Small intestine (tissue), 7 donors: ENCODE results near the gene NHLRC2. TPM values are rescaled to one million over a fixed set of nuclear protein-coding genes. Genes with fewer than 3 reads are reported as not detected.
"Not testable (repeated sequence)": the region's sequence is repeated elsewhere in the genome, so short reads cannot be mapped to it uniquely, and the experiment has no call there.

Experiments used
- DNase-seq, 2 donors: peaks; one replicate each; pipeline versions ENCODE4 v3.0.0 to v3.0.0-alpha.2; 2013
- FAIRE-seq: peaks from 2 replicates; lab custom pipeline; 2012; peaks lifted over from hg19 to GRCh38; lab: Jason Lieb, UNC
- H3K27ac ChIP-seq, 3 donors: one replicate each; pipeline ENCODE4 v1.5.1; 2013; ENCODE audit warnings: low read length in 2 of 3, mild to moderate bottlenecking in 2 of 3, control low read depth in 1 of 3, inconsistent platforms in 1 of 3, low read depth in 1 of 3, moderate library complexity in 1 of 3
- H3K27me3 ChIP-seq, 3 donors: one replicate each; pipeline ENCODE4 v1.6.1; 2013; ENCODE audit warnings: low read length in 3 of 3, inconsistent platforms in 1 of 3; ENCODE audit not compliant: control insufficient read depth in 3 of 3, insufficient read depth in 3 of 3
- H3K36me3 ChIP-seq, 3 donors: one replicate each; pipeline ENCODE4 v1.6.1; 2013; ENCODE audit warnings: low read length in 3 of 3, inconsistent platforms in 1 of 3, low read depth in 1 of 3, mild to moderate bottlenecking in 1 of 3, moderate library complexity in 1 of 3; ENCODE audit not compliant: control insufficient read depth in 3 of 3, insufficient read depth in 2 of 3
- H3K4me1 ChIP-seq, 3 donors: one replicate each; pipeline ENCODE4 v1.6.1; 2013; ENCODE audit warnings: low read length in 2 of 3, inconsistent platforms in 1 of 3, low read depth in 1 of 3, mild to moderate bottlenecking in 1 of 3, moderate library complexity in 1 of 3; ENCODE audit not compliant: control insufficient read depth in 3 of 3, insufficient read depth in 2 of 3
- H3K4me3 ChIP-seq, 3 donors: one replicate each; pipeline ENCODE4 v1.5.1; 2013; ENCODE audit warnings: low read length in 3 of 3, control low read depth in 1 of 3, inconsistent platforms in 1 of 3, low read depth in 1 of 3, mild to moderate bottlenecking in 1 of 3, moderate library complexity in 1 of 3
- H3K9me3 ChIP-seq, 2 donors: one replicate each; pipeline ENCODE4 v1.6.1; 2013; ENCODE audit warnings: low read depth in 1 of 2, low read length in 1 of 2; ENCODE audit not compliant: control insufficient read depth in 2 of 2, insufficient read depth in 1 of 2
- WGBS, 3 donors: extraction: QIAGEN DNeasy Blood & Tissue Kit; methylation state at CpG; one replicate each; pipeline ENCODE4 v1.1.7; 2013; 5-methylcytosine and 5-hydroxymethylcytosine counted together
- polyA plus RNA-seq, 4 donors: library from polyadenylated mRNA; stranded (reverse) in 3 of 4; unstranded in 1 of 4; fragments of 200-250 nt in 3 of 4; fragments of 120-200 nt in 1 of 4; gene quantifications; one replicate each; pipeline versions ENCODE4 v1.2.1 to v1.2.3, GENCODE V29; 2013
- donor health status: healthy with polysubstance abuse.
- donor health status: control.
- donor health status: control.
- donor health status: Bipolar disorder and iron deficiency.
- donor health status: healthy.

NHLRC2 gene
- polyA plus RNA-seq, 4 donors, result 4.1 to 18.3 (median 6.7) TPM

- WGBS, 3 donors, result 41 to 89% (median 61%) methylated on average over 4 of the region's 4 CpGs
- Histone ChIP-seq H3K4me1 (no peaks in the 10 kb centered on the region), H3K27ac (no peak overlapping the region), H3K9me3 (peaks cover 0 to 3% of the 10 kb centered on the region in 2 donors), H3K27me3 (no peaks in the 10 kb centered on the region), H3K36me3 (no peaks in the 10 kb centered on the region), H3K4me3 (no peak overlapping the region)
- FAIRE-seq (no peak), DNase-seq (no peak)
Measured at GRCh38 chr10:113823389-113823788, 31.1 kb upstream of the NHLRC2 start.

GRCh38 chr10:113825791-113826190 lies 28.7 kb upstream of the NHLRC2 start:
- no peak for DNase-seq
- Histone ChIP-seq H3K27me3 (no peaks in the 10 kb centered on the region), H3K4me3 (no peak overlapping the region), H3K27ac (no peak overlapping the region), H3K9me3 (no peaks in the 10 kb centered on the region), H3K36me3 (no peaks in the 10 kb centered on the region), H3K4me1 (no peaks in the 10 kb centered on the region)
- no peak for FAIRE-seq
- 55 to 76% (median 74%) methylated on average over 2 of the region's 2 CpGs for WGBS, 3 donors

- not testable (repeated sequence) for H3K27me3 ChIP-seq, H3K27ac ChIP-seq, H3K4me1 ChIP-seq, FAIRE-seq, DNase-seq, H3K36me3 ChIP-seq, H3K9me3 ChIP-seq, H3K4me3 ChIP-seq
- 89 to 95% (median 94%) methylated on average over 10 of the region's 10 CpGs for WGBS, 3 donors
Measured at GRCh38 chr10:113828567-113828966, 25.9 kb upstream of the NHLRC2 start.

GRCh38 chr10:113842171-113842570 lies 12.3 kb upstream of the NHLRC2 start:
- no peaks in the 10 kb centered on the region for H3K4me1 ChIP-seq
- no peak for DNase-seq
- H3K27me3 ChIP-seq, result no peaks in the 10 kb centered on the region
- 59 to 79% (median 78%) methylated on average over 1 of the region's 1 CpG for WGBS, 3 donors
- FAIRE-seq, result peak; percentile 53
- peaks cover 0 to 4% (median 0%) of the 10 kb centered on the region in 3 donors for H3K36me3 ChIP-seq
- no peak overlapping the region for H3K4me3 ChIP-seq
- H3K9me3 ChIP-seq, result no peaks in the 10 kb centered on the region
- no peak overlapping the region for H3K27ac ChIP-seq

GRCh38 chr10:113843972-113844485 lies 10.4 kb upstream of the NHLRC2 start:
- no peaks in the 10 kb centered on the region for H3K4me1 ChIP-seq
- WGBS, 3 donors, result 50 to 71% (median 64%) methylated on average over 6 of the region's 6 CpGs
- FAIRE-seq (no peak), DNase-seq (no peak)
- H3K27ac ChIP-seq, result no peak overlapping the region
- H3K27me3 ChIP-seq, result no peaks in the 10 kb centered on the region
- H3K36me3 ChIP-seq, result peaks cover 0 to 4% (median 0%) of the 10 kb centered on the region in 3 donors
- H3K9me3 ChIP-seq, result no peaks in the 10 kb centered on the region
- no peak overlapping the region for H3K4me3 ChIP-seq

GRCh38 chr10:113846036-113846435 lies 8.4 kb upstream of the NHLRC2 start:
- 92 to 93% (median 93%) methylated on average over 2 of the region's 2 CpGs for WGBS, 3 donors

GRCh38 chr10:113849140-113849803 lies 5.2 kb upstream of the NHLRC2 start:
- no peak overlapping the region for H3K27ac ChIP-seq
- H3K36me3 ChIP-seq, result peaks cover 0 to 3% (median 0%) of the 10 kb centered on the region in 3 donors
- 90 to 95% (median 92%) methylated on average over 5 of the region's 5 CpGs for WGBS, 3 donors
- no peak overlapping the region for H3K4me3 ChIP-seq
- peaks cover 0 to 4% (median 3%) of the 10 kb centered on the region in 3 donors for H3K4me1 ChIP-seq
- no peaks in the 10 kb centered on the region for H3K9me3 ChIP-seq
- DNase-seq (no peak), FAIRE-seq (no peak)
- no peaks in the 10 kb centered on the region for H3K27me3 ChIP-seq

More at GRCh38 chr10:113846036-113846435, 8.4 kb upstream of the NHLRC2 start:
- Histone ChIP-seq H3K4me1 (no peaks in the 10 kb centered on the region), H3K4me3 (no peak overlapping the region), H3K27me3 (no peaks in the 10 kb centered on the region), H3K9me3 (no peaks in the 10 kb centered on the region), H3K27ac (no peak overlapping the region), H3K36me3 (peaks cover 0 to 4% (median 0%) of the 10 kb centered on the region in 3 donors)
- DNase-seq (no peak), FAIRE-seq (no peak)

GRCh38 chr10:113849946-113850345 lies 4.5 kb upstream of the NHLRC2 start:
- Histone ChIP-seq H3K4me1 (peaks cover 0 to 4% (median 3%) of the 10 kb centered on the region in 3 donors), H3K4me3 (no peak overlapping the region), H3K9me3 (no peaks in the 10 kb centered on the region), H3K36me3 (no peaks in the 10 kb centered on the region), H3K27me3 (no peaks in the 10 kb centered on the region), H3K27ac (no peak overlapping the region)
- no peak for FAIRE-seq
- WGBS, 3 donors, result 91 to 93% (median 93%) methylated on average over 7 of the region's 7 CpGs
- no peak for DNase-seq
